PFSK-1 (cell line): Measurements from ENCODE around the gene TSPAN18.

Source experiments
- POLR2AphosphoS5 ChIP-seq: IDR thresholded peaks from 2 replicates; pipeline ENCODE4 v1.6.1; 2012; ENCODE audit warnings: low read depth, mild to moderate bottlenecking, control low read depth, low read length, moderate library complexity
- TAF1 ChIP-seq: IDR thresholded peaks from 2 replicates; pipeline ENCODE4 v1.6.1; 2012; ENCODE audit warnings: low read length, control low read depth, borderline replicate concordance; ENCODE audit not compliant: insufficient read depth

- TF ChIP-seq POLR2AphosphoS5 (no peak), TAF1 (no peak)
Observed at GRCh38 chr11:44978961-44979331, 252.2 kb downstream of the TSPAN18 start.
